Smooth muscle cell of the brain vasculature (primary cell): ENCODE data around the gene APOC1.
"Not testable (repeated sequence)": the region's sequence is repeated elsewhere in the genome, so short reads cannot be mapped to it uniquely, and the experiment has no call there.

ENCODE experiments used
- DNase-seq: peaks from one replicate; pipeline ENCODE4 v3.0.0-alpha.2; 2012; ENCODE audit warnings: low read depth, low spot score

Gene APOC1

DNA sequence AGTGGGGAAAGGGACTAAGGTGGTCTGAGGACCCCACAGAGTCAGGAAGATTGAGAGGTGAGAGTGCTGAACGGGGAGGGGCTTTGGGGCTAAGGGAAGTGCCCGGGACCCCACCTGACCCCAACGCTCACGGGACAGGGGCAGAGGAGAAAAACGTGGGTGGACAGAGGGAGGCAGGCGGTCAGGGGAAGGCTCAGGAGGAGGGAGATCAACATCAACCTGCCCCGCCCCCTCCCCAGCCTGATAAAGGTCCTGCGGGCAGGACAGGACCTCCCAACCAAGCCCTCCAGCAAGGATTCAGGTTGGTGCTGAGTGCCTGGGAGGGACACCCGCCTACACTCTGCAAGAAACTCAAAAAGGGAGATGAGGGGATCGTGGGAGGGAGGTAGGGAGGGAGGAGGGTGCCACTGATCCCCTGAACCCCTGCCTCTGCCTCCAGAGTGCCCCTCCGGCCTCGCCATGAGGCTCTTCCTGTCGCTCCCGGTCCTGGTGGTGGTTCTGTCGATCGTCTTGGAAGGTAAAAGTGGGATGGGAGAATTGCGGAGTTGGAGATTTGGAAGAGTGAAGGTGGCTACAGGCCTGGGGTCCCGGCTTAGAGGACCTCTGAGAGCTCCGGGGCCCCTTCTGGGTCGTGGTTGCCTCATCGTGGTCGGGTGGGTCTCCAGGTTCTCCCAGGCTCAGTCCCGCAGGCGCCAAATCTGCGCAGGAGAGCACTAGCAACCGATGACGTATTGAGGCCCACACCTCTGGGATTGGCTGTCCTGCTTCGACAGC, at the start of gene APOC1:
TSS of gene APOC1 (plus strand) at position 176 of the 774 bp plus-strand sequence. CDS start at position 460, 284 bp downstream.
- DNase-seq: peak; percentile 73

DNA sequence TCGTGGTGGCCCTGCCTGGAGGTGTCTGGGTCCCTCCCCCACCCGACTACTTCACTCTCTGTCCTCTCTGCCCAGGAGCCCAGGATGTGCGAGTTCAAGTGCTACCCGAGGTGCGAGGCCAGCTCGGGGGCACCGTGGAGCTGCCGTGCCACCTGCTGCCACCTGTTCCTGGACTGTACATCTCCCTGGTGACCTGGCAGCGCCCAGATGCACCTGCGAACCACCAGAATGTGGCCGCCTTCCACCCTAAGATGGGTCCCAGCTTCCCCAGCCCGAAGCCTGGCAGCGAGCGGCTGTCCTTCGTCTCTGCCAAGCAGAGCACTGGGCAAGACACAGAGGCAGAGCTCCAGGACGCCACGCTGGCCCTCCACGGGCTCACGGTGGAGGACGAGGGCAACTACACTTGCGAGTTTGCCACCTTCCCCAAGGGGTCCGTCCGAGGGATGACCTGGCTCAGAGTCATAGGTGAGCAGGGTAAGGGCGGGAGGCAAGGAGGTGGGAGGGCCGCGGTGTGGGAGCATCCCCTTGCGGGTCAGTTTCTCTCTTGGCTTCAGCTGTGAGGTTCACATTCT, 49.1 kb upstream of the APOC1 start:
- DNase-seq: no peak

DNA sequence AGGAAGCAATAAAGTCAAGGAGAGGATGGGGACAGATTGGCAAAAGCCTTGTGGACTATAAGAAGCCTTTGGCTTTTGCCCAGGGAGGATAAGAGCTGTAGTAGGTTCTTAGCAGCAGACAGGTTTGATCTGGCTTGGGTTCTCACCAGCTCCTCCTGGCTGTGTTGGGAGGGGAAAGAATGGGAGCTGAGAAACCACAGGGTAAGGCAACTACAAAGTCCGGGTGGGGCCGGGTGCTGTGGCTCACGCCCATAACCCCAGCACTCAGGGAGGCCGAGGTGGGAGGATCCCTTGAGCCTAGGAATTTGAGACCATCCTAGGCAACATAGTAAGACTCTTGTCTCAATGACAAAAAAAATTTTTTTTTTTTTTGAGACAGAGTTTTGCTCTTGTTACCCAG, 47.7 kb upstream of the APOC1 start:
- no peak for DNase-seq

DNA sequence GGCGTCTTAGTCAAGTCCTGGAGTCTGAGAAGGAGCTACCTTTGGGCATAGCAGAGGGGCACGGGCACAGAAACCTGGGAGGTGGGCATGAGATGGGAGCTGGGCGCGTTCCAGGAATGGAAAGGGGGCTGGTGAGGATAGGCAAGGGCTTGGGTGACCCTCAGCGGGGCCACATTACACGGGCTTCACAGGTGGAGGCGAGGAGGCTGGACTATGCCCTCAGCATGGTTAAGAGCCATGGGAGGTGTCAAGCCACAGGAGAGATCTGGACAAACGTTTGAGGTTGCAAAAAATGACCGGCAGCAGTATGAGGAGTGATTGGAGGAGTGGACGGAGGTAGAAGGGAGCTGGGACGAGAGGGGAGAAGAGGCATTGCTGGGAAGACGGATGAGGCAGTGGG, 46.8 kb upstream of the APOC1 start:
- DNase-seq: no peak

DNA sequence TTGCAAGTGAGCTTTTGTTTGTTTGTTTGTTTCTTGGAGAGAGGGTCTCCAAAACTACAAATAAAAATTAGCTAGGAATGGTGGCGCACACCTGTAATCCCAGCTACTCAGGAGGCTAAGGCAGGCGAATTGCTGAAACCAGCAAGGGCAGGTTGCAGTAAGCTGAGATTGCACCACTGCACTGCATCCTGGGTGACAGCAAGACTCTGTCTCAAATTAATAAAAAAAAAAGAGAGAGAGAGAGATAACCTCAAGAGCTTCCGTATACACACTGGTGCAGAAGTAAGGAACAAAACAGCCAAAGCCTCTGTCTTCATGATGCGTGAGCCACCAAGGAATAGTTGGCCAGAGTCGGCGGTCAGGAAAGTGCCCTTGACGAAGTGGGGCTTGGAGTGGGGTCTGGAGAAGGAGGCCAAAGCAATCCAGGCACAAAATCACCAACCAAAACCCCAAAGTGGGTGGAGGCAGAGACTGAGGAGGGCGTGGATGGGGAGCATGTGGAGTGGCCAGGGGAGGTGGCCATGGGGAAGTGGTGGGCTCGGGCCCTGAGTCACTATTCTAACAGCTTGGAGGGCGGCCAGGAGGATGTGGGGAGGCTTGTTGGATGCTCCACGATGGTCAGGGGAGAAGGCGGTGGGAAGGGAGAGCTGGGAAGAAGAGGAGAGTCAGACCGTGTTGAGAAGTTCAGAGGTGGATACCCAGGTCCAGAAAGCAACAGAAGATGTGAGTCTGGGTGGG, 44.5 kb upstream of the APOC1 start:
- DNase-seq: no peak

DNA sequence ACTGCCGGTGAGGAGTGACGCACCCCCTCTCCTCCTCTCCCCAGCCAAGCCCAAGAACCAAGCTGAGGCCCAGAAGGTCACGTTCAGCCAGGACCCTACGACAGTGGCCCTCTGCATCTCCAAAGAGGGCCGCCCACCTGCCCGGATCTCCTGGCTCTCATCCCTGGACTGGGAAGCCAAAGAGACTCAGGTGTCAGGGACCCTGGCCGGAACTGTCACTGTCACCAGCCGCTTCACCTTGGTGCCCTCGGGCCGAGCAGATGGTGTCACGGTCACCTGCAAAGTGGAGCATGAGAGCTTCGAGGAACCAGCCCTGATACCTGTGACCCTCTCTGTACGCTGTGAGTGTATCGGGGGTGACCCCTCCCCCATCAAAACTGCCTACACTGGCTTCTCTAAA, 42.6 kb upstream of the APOC1 start:
- DNase-seq: no peak

DNA sequence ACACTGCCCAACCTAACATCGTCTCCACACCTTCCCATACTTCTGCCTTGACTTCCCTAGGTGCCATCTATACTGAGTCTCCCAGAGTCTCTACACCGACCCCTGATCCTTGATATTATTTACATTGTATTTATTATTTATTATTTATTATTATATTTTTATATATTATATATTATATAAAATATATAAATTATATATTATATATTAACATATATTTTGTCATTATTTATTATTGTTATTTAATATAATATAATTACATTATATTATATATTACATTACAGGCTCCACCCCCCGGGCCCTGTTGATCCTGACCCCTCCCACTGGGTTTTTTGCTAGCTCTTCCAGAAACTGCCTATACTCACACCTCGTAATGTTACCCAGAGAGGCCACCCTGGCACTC, 41.7 kb upstream of the APOC1 start:
- no peak for DNase-seq

DNA sequence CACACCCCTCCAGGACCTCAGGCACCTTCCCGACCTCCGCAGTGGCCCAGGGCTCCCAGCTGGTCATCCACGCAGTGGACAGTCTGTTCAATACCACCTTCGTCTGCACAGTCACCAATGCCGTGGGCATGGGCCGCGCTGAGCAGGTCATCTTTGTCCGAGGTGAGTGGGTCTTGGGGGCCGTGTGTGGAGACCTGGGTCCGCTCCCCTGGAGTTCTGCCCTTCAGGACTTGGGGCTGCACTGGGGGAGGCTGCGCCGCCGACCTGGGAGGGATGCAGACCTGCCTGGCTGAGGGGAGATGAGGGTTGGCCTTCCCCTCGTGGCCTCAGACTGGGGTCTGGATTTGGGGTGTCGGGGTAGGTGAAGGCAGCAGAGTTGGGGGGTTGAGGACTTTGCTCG, 40.1 kb upstream of the APOC1 start:
- no peak for DNase-seq

DNA sequence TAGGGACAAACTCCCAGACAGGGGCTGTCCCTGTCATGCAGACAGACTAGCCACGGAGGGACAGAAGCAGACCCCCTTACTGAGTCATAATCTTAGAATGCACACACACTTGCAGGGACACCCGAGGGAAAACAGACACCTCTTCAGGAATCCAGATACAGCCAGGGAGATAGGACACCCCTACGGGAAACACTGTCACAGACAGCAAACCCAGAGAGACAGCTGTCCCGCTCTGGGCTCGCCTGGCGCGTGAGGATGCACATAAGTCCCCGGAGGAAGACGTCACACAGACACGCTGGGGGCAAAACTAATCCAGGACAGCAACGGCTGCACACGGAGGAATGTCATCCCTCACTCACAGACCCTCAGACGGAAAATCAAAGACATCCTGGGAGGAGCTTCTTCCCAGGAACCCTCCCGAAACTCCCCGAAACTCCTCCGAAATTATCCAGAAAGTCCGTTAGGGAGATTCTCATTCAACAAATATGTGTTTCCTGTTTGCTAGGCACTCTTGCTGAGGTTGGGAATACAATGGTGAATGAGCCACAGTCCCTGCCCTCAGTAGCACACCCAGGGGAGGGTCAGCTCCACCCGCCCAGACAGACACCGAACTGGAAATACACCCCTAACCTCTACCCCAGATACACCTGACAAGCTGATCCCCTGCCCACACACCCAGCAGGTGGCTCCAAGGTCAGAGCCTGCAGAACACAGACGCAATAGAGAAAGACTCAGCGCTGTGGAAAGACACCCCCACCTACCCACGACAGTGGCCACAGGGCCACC, 38.5 kb upstream of the APOC1 start:
- DNase-seq: no peak

DNA sequence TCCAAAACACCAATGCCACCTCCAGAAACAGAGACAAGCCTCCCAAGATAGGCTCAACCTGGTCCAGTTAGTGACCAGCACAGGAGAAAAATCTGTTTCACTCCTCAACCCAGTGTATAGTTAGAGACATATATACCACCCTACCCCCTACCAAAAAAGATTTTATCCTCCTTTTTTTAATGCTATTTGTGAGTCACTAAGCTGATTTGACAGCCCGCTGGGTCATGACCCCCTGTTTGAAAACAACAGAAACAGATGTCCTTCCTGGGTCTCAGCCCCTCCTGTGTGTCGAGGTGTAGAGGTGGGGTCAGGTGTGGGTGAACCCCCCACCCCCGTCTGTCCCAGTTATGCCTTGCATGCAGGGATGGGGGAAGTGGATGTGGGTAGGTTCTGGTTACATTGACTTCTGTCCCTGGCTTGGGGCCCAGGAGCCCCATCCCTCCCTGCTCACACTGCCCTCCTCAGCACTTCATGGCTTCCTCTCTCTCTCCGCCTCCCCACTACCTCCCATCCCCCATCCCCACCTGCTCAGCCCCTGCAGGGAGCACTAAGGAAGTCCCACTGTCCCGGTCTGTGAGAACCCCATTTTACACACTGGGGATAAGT, 37.4 kb upstream of the APOC1 start:
- DNase-seq: no peak

DNA sequence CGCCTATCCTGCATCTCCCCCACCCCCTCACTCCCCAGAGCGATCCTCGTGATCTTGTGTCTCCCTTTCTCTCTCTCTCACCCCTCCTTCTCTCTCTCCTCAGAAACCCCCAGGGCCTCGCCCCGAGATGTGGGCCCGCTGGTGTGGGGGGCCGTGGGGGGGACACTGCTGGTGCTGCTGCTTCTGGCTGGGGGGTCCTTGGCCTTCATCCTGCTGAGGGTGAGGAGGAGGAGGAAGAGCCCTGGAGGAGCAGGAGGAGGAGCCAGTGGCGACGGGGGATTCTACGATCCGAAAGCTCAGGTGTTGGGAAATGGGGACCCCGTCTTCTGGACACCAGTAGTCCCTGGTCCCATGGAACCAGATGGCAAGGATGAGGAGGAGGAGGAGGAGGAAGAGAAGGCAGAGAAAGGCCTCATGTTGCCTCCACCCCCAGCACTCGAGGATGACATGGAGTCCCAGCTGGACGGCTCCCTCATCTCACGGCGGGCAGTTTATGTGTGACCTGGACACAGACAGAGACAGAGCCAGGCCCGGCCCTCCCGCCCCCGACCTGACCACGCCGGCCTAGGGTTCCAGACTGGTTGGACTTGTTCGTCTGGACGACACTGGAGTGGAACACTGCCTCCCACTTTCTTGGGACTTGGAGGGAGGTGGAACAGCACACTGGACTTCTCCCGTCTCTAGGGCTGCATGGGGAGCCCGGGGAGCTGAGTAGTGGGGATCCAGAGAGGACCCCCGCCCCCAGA, 36.1 kb upstream of the APOC1 start:
- DNase-seq: no peak

DNA sequence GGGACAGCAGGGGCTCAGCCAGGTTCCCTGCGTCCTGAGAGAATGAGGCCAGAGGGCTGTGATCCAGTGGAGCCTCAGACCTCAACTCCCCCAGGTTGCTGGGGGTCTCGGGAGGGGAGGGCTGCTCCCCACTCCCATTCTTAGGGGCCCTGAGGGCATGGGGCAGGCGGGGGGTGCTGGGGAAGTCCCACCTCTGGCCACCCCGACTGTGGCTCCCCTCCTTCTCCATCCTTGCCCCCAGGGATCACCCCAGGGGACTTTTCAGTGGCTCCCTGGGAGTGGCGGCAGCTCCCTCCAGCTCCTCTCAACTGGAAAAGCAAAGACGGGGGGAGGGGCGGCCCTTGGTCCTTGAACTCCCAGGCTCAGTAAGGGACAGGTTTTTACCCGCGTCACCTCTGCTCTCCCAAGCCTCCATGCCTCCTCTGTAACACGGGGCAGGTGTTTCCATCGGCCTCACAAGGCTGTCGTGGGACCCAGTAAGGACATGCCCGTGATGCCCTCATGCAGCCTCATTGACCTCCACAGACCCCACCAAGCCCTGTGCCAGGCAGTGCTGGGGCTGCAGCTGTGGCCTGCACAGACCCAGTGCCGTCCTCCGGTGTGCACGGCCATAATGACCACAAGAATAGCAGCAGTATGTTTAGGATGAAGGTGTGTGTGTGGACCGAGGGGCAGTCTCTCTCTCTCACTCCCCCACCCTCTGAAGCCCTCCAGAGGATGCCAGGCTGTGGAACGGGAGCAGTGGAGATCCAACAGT, 34.9 kb upstream of the APOC1 start:
- DNase-seq: no peak

DNA sequence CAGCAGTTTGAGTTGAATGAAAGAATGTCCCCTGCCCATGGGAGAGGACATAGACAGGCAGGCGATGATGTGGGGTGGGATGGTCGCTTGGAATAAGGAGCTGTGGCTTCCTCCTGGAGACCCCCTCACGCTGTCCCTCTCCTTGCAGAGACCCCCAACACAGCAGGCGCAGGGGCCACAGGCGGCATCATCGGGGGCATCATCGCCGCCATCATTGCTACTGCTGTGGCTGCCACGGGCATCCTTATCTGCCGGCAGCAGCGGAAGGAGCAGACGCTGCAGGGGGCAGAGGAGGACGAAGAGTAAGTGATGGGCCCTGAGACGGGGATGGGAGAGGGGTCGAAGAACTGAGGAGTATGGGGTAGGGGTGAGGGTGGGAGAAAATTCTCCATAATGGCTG, 32.3 kb upstream of the APOC1 start:
- DNase-seq: no peak

DNA sequence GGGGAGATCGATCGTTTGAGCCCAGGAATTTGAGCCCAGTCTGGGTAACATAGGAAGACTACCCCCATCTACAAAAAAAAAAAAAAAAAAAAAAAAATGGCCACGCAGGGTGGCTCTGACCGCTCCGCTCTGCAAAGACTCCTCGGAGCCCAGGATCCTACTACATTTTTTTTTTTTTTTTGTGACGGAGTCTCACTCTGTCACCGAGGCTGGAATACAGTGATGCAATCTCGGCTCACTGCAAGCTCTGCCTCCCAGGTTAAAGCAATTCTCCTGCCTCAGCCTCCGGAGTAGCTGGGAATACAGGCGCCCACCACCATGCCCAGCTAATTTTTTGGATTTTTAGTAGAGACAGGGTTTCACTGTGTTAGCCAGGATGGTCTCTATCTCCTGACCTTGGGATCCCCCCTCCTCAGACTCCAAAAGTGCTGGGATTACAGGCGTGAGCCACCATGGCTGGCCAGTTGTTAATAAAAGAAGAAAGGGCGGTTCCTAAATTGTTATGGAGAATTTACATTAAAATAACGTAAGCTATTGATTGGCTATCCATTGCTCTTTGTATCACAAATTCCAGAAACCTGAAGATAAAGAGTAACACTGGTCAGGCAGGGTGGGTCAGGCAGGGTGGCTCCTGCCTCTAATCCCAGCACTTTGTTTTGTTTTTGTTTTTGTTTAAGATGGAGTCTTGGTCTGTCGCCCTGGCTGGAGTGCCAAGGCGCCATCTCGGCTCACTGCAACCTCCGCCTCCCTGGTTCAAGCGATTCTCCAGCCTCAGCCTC, 31.6 kb upstream of the APOC1 start:
- DNase-seq: not testable (repeated sequence)

DNA sequence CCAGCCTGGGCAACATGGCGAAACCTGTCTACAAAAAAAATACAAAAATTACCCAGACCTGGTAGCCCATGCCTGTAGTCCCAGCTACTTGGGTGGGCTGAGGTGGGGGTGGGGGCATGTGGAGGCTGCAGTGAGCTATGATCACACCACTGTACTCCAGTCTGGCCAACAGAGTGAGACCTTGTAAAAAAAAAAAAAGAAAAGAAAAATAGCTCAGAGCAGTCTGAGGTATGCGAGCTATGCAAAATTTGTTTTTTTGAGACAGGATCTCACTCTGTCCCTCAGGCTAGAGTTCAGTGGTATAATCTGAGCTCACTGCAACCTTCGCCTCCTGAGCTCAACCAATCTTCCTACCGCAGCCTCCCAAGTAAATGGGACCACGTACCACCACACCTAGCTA, 30.5 kb upstream of the APOC1 start:
- DNase-seq: no peak

DNA sequence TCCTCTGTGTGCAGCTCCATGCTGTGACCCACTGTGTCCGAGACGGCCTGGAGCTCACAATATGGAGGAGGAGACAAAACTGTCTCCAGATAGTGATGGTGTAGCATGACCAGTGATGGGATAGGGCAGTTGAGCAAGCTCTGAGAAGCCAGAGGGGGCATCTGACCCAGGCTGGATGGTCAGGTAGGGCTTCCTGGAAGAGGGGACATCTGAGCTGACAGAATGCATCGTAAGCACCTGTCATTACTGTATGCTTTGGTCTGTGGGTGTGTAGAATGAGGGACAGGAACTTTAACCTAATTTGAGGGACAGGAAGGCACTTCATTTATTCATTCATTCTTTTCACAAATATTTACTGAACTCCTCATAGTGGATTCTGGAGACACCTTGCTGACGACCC, 29.8 kb upstream of the APOC1 start:
- no peak for DNase-seq

DNA sequence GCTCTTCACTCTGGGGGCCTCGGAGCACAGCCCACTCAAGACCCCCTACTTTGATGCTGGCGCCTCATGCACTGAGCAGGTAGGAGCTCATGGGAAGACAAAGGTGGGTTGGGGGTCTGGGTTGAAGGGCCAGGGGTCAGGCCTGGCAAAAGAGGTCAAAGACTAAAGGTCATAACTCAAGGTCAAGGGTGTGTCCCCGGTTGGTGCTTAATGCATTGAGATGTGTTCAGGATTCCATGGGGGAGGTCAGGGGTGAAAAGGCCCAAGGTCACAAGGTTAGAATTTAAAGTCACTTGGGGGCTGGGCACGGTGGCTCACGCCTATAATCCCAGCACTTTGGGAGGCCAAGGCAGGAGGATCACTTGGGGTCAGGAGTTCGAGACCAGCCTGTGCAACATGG, 28.3 kb upstream of the APOC1 start:
- DNase-seq: no peak

DNA sequence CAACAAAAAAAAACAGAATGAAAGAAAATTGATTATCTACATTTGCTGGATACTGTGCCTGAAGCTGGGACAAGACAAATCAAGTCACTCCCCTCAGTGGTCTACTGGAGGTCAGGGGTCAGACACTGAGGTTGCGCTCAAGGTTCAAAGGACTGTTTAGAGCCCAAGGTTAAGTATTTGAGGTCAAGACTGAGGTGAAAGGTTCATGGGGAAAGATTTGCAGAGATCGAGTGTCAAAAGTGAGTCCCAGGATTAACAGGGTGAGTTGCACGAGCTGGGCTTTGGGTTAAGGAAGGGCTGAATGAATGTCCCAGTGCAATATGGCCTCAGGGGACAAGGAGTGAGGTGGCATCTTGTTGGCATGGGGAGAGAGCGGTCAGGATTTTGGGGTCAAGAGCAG, 26.8 kb upstream of the APOC1 start:
- no peak for DNase-seq

DNA sequence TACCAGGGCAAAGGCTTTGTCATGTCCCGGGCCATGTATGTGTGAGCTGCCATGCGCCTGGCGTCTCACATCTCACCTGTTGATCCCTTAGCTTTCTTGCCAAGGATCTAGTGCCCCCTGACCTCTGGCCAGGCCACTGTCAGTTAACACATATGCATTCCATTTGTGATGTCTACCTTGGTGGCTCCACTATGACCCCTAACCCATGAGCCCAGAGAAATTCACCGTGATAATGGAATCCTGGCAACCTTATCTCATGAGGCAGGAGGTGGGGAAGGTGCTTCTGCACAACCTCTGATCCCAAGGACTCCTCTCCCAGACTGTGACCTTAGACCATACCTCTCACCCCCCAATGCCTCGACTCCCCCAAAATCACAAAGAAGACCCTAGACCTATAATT, 26.1 kb upstream of the APOC1 start:
- not testable (repeated sequence) for DNase-seq
